Suprapubic skin (tissue), 4 donors: ENCODE results near the gene SERPINB6.

Experiments used
- EP300 ChIP-seq: sonication (generic); formaldehyde crosslinking; IDR thresholded peaks from one replicate; pipeline ENCODE4 v1.6.1; 2017; ENCODE audit warnings: antibody characterized with exemption
- POLR2A ChIP-seq, 2 donors: fragments of 450-650 bp; IDR thresholded peaks; one replicate each; pipeline ENCODE4 v1.6.1; 2017; ENCODE audit warnings: antibody characterized with exemption in 2 of 2, mild to moderate bottlenecking in 2 of 2, moderate library complexity in 2 of 2
- POLR2AphosphoS5 ChIP-seq, 3 donors: sonication (generic); formaldehyde crosslinking; IDR thresholded peaks; one replicate each; pipeline ENCODE4 v1.6.1; 2017; ENCODE audit warnings: antibody characterized with exemption in 3 of 3
- TF ChIP-seq, protein P1 (sequence below), 2 donors: fragments of 200-600 bp in 1 of 2; fragments of 450-650 bp in 1 of 2; sonication (generic) in 1 of 2; IDR thresholded peaks; one replicate each; pipeline ENCODE4 v1.5.1; 2016 to 2019; ENCODE audit warnings: antibody characterized with exemption in 2 of 2, mild to moderate bottlenecking in 1 of 2, moderate library complexity in 1 of 2

DNA sequence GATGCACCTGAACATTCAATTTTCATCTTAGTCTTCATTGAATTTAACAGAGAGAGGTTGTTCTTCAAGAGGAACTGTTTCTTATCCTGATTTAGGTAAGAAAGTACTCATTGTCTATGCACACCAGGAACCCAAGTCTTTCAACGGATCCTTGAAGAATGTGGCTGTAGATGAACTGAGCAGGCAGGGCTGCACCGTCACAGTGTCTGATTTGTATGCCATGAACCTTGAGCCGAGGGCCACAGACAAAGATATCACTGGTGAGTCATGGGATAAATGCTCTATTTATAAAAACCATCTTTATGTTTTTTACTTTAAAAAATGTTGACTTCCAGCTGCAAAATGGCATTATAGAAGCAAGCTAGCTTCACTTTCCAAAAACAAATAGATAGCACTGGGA is 38.6 kb upstream of the SERPINB6 start:
- TF ChIP-seq POLR2A (IDR thresholded peaks at IDR 0.05) (no peak), POLR2AphosphoS5 (IDR thresholded peaks at IDR 0.05) (no peak), EP300 (no peak)
- TF ChIP-seq, protein P1, sequence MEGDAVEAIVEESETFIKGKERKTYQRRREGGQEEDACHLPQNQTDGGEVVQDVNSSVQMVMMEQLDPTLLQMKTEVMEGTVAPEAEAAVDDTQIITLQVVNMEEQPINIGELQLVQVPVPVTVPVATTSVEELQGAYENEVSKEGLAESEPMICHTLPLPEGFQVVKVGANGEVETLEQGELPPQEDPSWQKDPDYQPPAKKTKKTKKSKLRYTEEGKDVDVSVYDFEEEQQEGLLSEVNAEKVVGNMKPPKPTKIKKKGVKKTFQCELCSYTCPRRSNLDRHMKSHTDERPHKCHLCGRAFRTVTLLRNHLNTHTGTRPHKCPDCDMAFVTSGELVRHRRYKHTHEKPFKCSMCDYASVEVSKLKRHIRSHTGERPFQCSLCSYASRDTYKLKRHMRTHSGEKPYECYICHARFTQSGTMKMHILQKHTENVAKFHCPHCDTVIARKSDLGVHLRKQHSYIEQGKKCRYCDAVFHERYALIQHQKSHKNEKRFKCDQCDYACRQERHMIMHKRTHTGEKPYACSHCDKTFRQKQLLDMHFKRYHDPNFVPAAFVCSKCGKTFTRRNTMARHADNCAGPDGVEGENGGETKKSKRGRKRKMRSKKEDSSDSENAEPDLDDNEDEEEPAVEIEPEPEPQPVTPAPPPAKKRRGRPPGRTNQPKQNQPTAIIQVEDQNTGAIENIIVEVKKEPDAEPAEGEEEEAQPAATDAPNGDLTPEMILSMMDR (IDR thresholded peaks at IDR 0.05) = no peak
